ENCODE data around the gene MCF2L.
A peak's percentile ranks its signal among the peaks of the same experiment; 100 is the strongest.

DNA sequence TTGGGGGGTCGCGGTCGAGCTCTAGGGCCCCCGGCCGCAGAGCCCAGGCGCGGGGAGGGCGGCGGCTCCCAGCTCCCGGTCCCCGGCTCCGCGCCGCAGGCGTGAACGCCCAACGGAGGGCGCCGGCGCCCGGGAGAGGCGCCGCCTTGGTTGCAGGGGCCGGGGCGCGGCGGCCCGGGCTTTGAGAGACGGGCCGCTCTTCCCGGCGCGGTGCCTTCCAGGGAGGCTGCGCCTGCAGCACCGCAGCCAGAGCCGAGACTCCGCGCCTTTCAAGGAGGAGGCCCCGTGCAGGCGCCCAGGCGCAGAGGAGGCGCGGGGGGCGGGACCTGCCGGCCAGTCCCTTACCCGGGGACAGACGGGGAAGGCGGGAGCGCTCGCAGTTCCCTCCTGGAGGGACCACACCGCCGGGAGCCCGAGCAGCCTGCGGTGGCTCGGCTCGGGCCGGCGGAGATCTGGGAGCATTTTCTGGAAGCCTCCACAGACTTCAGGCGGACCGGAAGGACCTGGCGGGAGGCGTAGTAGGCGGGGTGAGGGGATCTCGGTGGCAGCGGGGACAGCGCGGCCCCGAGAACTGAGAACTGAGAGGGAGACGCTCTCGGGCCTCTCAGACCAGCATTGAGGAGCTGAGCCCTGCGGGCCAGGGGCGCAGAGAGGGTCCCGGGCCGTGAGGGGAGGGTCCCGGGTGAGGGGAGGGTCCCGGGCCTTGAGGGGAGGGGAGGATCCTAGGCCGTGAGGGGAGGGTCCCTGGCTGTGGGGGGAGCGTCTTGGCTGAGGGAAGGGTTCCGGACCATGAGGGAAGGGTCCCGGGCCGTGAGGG, 25.5 kb upstream of the MCF2L start:
- TF ChIP-seq POLR2A (IDR thresholded peaks at IDR 0.05) (peak in 1 of 2 donors; percentile 10), POLR2AphosphoS5 (IDR thresholded peaks at IDR 0.05) (no peak)
- TF ChIP-seq, protein P1, sequence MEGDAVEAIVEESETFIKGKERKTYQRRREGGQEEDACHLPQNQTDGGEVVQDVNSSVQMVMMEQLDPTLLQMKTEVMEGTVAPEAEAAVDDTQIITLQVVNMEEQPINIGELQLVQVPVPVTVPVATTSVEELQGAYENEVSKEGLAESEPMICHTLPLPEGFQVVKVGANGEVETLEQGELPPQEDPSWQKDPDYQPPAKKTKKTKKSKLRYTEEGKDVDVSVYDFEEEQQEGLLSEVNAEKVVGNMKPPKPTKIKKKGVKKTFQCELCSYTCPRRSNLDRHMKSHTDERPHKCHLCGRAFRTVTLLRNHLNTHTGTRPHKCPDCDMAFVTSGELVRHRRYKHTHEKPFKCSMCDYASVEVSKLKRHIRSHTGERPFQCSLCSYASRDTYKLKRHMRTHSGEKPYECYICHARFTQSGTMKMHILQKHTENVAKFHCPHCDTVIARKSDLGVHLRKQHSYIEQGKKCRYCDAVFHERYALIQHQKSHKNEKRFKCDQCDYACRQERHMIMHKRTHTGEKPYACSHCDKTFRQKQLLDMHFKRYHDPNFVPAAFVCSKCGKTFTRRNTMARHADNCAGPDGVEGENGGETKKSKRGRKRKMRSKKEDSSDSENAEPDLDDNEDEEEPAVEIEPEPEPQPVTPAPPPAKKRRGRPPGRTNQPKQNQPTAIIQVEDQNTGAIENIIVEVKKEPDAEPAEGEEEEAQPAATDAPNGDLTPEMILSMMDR (IDR thresholded peaks at IDR 0.05): no peak
